T-cell (primary cell): ENCODE results near the gene FAM228B. TPM values are rescaled to one million over a fixed set of nuclear protein-coding genes. Genes with fewer than 3 reads are reported as not detected.

Experiments used
- ATAC-seq, 4 experiments: fragments of 200-7000 bp in 3 of 4; fragments of 150-1000 bp in 1 of 4; cut with Tn5 transposase; replicated peaks in 1 of 4; 1 replicate in 3 of 4; 2 replicates in 1 of 4; pipeline ENCODE4 v1.10.0; 2021; ENCODE audit warnings: moderate library complexity in 3 of 4, mild to moderate bottlenecking in 2 of 4, moderate number of reproducible peaks in 1 of 4
- CTCF ChIA-PET, 2 donors: fragments of 300-600 bp; sonication (Branson Sonifier 250); formaldehyde crosslinking; loops; one replicate each; lab custom pipeline; 2022; ENCODE audit warnings: antibody characterized with exemption in 2 of 2; lab: Charles Lee
- POLR2A ChIA-PET, 2 donors: fragments of 300-600 bp; sonication (Branson Sonifier 250); formaldehyde crosslinking; loops; one replicate each; lab custom pipeline; 2022; ENCODE audit warnings: antibody characterized with exemption in 2 of 2; lab: Charles Lee
- DNase-seq, 35 experiments: peaks; one replicate each; pipeline versions ENCODE4 v3.0.0 to v3.0.0-alpha.2; 2013 to 2023
- H3K27ac ChIP-seq: one replicate; pipeline ENCODE4 v1.5.1; 2013; ENCODE audit warnings: low read length
- H3K27me3 ChIP-seq, 2 experiments: replicated peaks in 1 of 2; 1 replicate in 1 of 2; 2 replicates in 1 of 2; pipeline versions ENCODE4 v1.6.1 to v1.7.0; 2013; ENCODE audit warnings: low read length in 1 of 2, mixed read lengths in 1 of 2; ENCODE audit not compliant: control insufficient read depth in 2 of 2, insufficient read depth in 2 of 2; ENCODE audit errors: extremely low read depth in 1 of 2
- H3K36me3 ChIP-seq, 2 donors: 1 replicate in 1 of 2; 2 replicates in 1 of 2; pipeline versions ENCODE4 v1.6.1 to v1.7.0; 2013; ENCODE audit warnings: low read length in 1 of 2; ENCODE audit not compliant: control insufficient read depth in 2 of 2, insufficient read depth in 1 of 2; ENCODE audit errors: extremely low read depth in 1 of 2
- H3K4me1 ChIP-seq, 2 experiments: 1 replicate in 1 of 2; 2 replicates in 1 of 2; pipeline versions ENCODE4 v1.6.1 to v1.7.0; 2013; ENCODE audit warnings: low read length in 2 of 2, mixed read lengths in 1 of 2; ENCODE audit not compliant: insufficient read depth in 2 of 2, control insufficient read depth in 1 of 2; ENCODE audit errors: extremely low read depth in 1 of 2
- H3K4me3 ChIP-seq, 2 donors: 1 replicate in 1 of 2; 2 replicates in 1 of 2; pipeline versions ENCODE4 v1.5.1 to v1.7.0; 2013; ENCODE audit warnings: mild to moderate bottlenecking in 2 of 2, low read length in 1 of 2, moderate library complexity in 1 of 2; ENCODE audit not compliant: control insufficient read depth in 1 of 2; ENCODE audit errors: extremely low read depth in 1 of 2
- H3K9me3 ChIP-seq: 2 replicates; pipeline ENCODE4 v1.7.0; 2013
- H3K27ac Mint-ChIP-seq, 2 donors: one replicate each; pipeline ENCODE4 v1.8.0; 2020 to 2021; ENCODE audit warnings: mild to moderate bottlenecking in 2 of 2, mixed read lengths in 2 of 2
- H3K27me3 Mint-ChIP-seq, 2 donors: one replicate each; pipeline ENCODE4 v1.8.0; 2021 to 2022; ENCODE audit warnings: mixed read lengths in 2 of 2
- H3K36me3 Mint-ChIP-seq: one replicate; pipeline ENCODE4 v1.8.0; 2021; ENCODE audit warnings: mixed read lengths
- H3K4me1 Mint-ChIP-seq, 3 donors: one replicate each; pipeline ENCODE4 v1.8.0; 2020 to 2022; ENCODE audit warnings: mixed read lengths in 3 of 3, mild to moderate bottlenecking in 1 of 3
- H3K4me3 Mint-ChIP-seq, 3 donors: one replicate each; pipeline ENCODE4 v1.8.0; 2020 to 2022; ENCODE audit warnings: mild to moderate bottlenecking in 3 of 3, mixed read lengths in 3 of 3, moderate library complexity in 3 of 3
- H3K9me3 Mint-ChIP-seq, 3 donors: one replicate each; pipeline ENCODE4 v1.8.0; 2020 to 2022; ENCODE audit warnings: mixed read lengths in 3 of 3
- WGBS: methylation state at CpG from one replicate; pipeline ENCODE4 v1.1.5; 2013; ENCODE audit warnings: missing lambda C conversion rate; ENCODE audit not compliant: insufficient coverage; 5-methylcytosine and 5-hydroxymethylcytosine counted together
- total RNA-seq, 35 experiments: library from RNA in 6 of 35; stranded (reverse) in 6 of 35; fragments of 120-200 nt in 1 of 35; gene quantifications; one replicate each; pipeline versions ENCODE4 v1.2.1 to v1.2.4 and lab custom pipeline; 2013 to 2026

The FAM228B gene
- total RNA-seq, 5 donors from 2014 or later (not counting 1 experiment from before 2014, with no cell fraction given), result 16.4 to 24.7 (median 18.5) TPM

- no CpG with 5 or more reads among the region's 6 CpGs for WGBS
- ChIA-PET CTCF (no interaction called here), POLR2A (no interaction called here)
- ATAC-seq (no peak), DNase-seq (no peak)
- Histone ChIP-seq H3K27ac (no peak overlapping the region), H3K36me3 (no peaks in the 10 kb centered on the region), H3K4me3 (no peak overlapping the region), H3K27me3 (no peaks in the 10 kb centered on the region), H3K9me3 (no peaks in the 10 kb centered on the region), H3K4me1 (no peaks in the 10 kb centered on the region)
- H3K4me3 Mint-ChIP-seq, result no peak overlapping the region
- peaks cover 2% of the 10 kb centered on the region for H3K36me3 Mint-ChIP-seq
- H3K9me3 Mint-ChIP-seq, result no peaks in the 10 kb centered on the region
- no peak overlapping the region for H3K27ac Mint-ChIP-seq
- no peaks in the 10 kb centered on the region for H3K4me1 Mint-ChIP-seq
- H3K27me3 Mint-ChIP-seq, result no peaks in the 10 kb centered on the region
Observed at GRCh38 chr2:24181849-24182248, 58.6 kb downstream of the FAM228B start.

- Mint-ChIP-seq H3K4me1 (no peaks in the 10 kb centered on the region), H3K4me3 (no peak overlapping the region), H3K27me3 (no peaks in the 10 kb centered on the region), H3K27ac (no peak overlapping the region), H3K9me3 (peaks cover 0 to 3% (median 0%) of the 10 kb centered on the region in 3 donors), H3K36me3 (peaks cover 5% of the 10 kb centered on the region)
- DNase-seq (no peak), ATAC-seq (no peak)
- ChIA-PET CTCF (no interaction called here), POLR2A (no interaction called here)
- no peak overlapping the region for H3K4me3 ChIP-seq
- 81% methylated on average over 5 of the region's 7 CpGs for WGBS
- H3K27ac ChIP-seq, result no peak overlapping the region
- no peaks in the 10 kb centered on the region for H3K9me3 ChIP-seq
- H3K27me3 ChIP-seq, result no peaks in the 10 kb centered on the region
- no peaks in the 10 kb centered on the region for H3K36me3 ChIP-seq
- H3K4me1 ChIP-seq, result no peaks in the 10 kb centered on the region
Observed at GRCh38 chr2:24182507-24182906, 59.2 kb downstream of the FAM228B start.

GRCh38 chr2:24183366-24184069 is 60.2 kb downstream of the FAM228B start:
- no peaks in the 10 kb centered on the region for H3K27me3 Mint-ChIP-seq
- no peak for ATAC-seq
- Histone ChIP-seq H3K4me3 (no peak overlapping the region), H3K9me3 (no peaks in the 10 kb centered on the region), H3K36me3 (no peaks in the 10 kb centered on the region), H3K4me1 (no peaks in the 10 kb centered on the region), H3K27me3 (no peaks in the 10 kb centered on the region), H3K27ac (no peak overlapping the region)
- WGBS, result 70% methylated on average over 2 of the region's 6 CpGs
- H3K9me3 Mint-ChIP-seq, result peaks cover 0 to 8% (median 4%) of the 10 kb centered on the region in 3 donors
- CTCF ChIA-PET, result no interaction called here
- POLR2A ChIA-PET, result no interaction called here
- no peak for DNase-seq
- H3K4me3 Mint-ChIP-seq, result no peak overlapping the region
- H3K27ac Mint-ChIP-seq, result no peak overlapping the region
- H3K36me3 Mint-ChIP-seq, result peaks cover 9% of the 10 kb centered on the region
- no peaks in the 10 kb centered on the region for H3K4me1 Mint-ChIP-seq

- no peak for ATAC-seq
- H3K4me1 ChIP-seq, result no peaks in the 10 kb centered on the region
- Mint-ChIP-seq H3K27me3 (peaks cover 0 to 8% of the 10 kb centered on the region in 2 donors), H3K27ac (no peak overlapping the region), H3K4me3 (no peak overlapping the region), H3K4me1 (no peaks in the 10 kb centered on the region), H3K9me3 (peaks cover 0 to 13% (median 4%) of the 10 kb centered on the region in 3 donors), H3K36me3 (peaks cover 10% of the 10 kb centered on the region)
- no peaks in the 10 kb centered on the region for H3K36me3 ChIP-seq
- 94% methylated on average over 10 of the region's 10 CpGs for WGBS
- CTCF ChIA-PET, result no interaction called here
- peaks cover 0 to 4% of the 10 kb centered on the region in 2 experiments for H3K27me3 ChIP-seq
- POLR2A ChIA-PET, result no interaction called here
- DNase-seq, result no peak
- no peak overlapping the region for H3K4me3 ChIP-seq
- H3K9me3 ChIP-seq, result no peaks in the 10 kb centered on the region
- H3K27ac ChIP-seq, result no peak overlapping the region
Observed at GRCh38 chr2:24189551-24189950, 66.3 kb downstream of the FAM228B start.

GRCh38 chr2:24190503-24190902 is 67.2 kb downstream of the FAM228B start:
- CTCF ChIA-PET, result no interaction called here

GRCh38 chr2:24191156-24191555 is 67.9 kb downstream of the FAM228B start:
- CTCF ChIA-PET, result no interaction called here

More at GRCh38 chr2:24190503-24190902, 67.2 kb downstream of the FAM228B start:
- POLR2A ChIA-PET, result no interaction called here
- peaks cover 0 to 13% (median 4%) of the 10 kb centered on the region in 3 donors for H3K9me3 Mint-ChIP-seq
- no peak for DNase-seq
- peaks cover 0 to 8% of the 10 kb centered on the region in 2 donors for H3K27me3 Mint-ChIP-seq
- ATAC-seq, result no peak
- Histone ChIP-seq H3K4me1 (no peaks in the 10 kb centered on the region), H3K4me3 (no peak overlapping the region), H3K27me3 (peaks cover 0 to 4% of the 10 kb centered on the region in 2 experiments), H3K36me3 (no peaks in the 10 kb centered on the region), H3K27ac (no peak overlapping the region), H3K9me3 (no peaks in the 10 kb centered on the region)
- H3K36me3 Mint-ChIP-seq, result peaks cover 10% of the 10 kb centered on the region
- 83% methylated on average over 9 of the region's 9 CpGs for WGBS
- H3K27ac Mint-ChIP-seq, result no peak overlapping the region
- H3K4me1 Mint-ChIP-seq, result no peaks in the 10 kb centered on the region
- no peak overlapping the region for H3K4me3 Mint-ChIP-seq

More at GRCh38 chr2:24191156-24191555, 67.9 kb downstream of the FAM228B start:
- H3K36me3 ChIP-seq, result no peaks in the 10 kb centered on the region
- Mint-ChIP-seq H3K9me3 (peaks cover 0 to 13% (median 4%) of the 10 kb centered on the region in 3 donors), H3K27me3 (peaks cover 0 to 8% of the 10 kb centered on the region in 2 donors), H3K36me3 (peaks cover 10% of the 10 kb centered on the region), H3K4me3 (no peak overlapping the region), H3K27ac (no peak overlapping the region), H3K4me1 (no peaks in the 10 kb centered on the region)
- ATAC-seq (no peak), DNase-seq (no peak)
- WGBS, result 89% methylated on average over 3 of the region's 9 CpGs
- no peak overlapping the region for H3K4me3 ChIP-seq
- H3K4me1 ChIP-seq, result no peaks in the 10 kb centered on the region
- H3K9me3 ChIP-seq, result no peaks in the 10 kb centered on the region
- H3K27me3 ChIP-seq, result peaks cover 0 to 4% of the 10 kb centered on the region in 2 experiments
- POLR2A ChIA-PET, result no interaction called here
- H3K27ac ChIP-seq, result no peak overlapping the region
